Fibroblast of mammary gland (primary cell): Measurements from ENCODE around the gene TMCO2.

ENCODE experiments used
- DNase-seq: peaks from one replicate; pipeline ENCODE4 v3.0.0-alpha.2; 2010; ENCODE audit warnings: low read depth
- H3K4me3 ChIP-seq: 2 replicates; pipeline ENCODE4 v1.5.1; 2011; ENCODE audit warnings: low read depth, mild to moderate bottlenecking, low read length, moderate library complexity; ENCODE audit not compliant: control insufficient read depth
- TF ChIP-seq, protein P1 (sequence below): conservative IDR thresholded peaks from 2 replicates; pipeline ENCODE4 v1.5.1; 2011; ENCODE audit warnings: low read depth, low read length, inconsistent platforms; ENCODE audit not compliant: control insufficient read depth, insufficient read depth

The TMCO2 gene

DNA sequence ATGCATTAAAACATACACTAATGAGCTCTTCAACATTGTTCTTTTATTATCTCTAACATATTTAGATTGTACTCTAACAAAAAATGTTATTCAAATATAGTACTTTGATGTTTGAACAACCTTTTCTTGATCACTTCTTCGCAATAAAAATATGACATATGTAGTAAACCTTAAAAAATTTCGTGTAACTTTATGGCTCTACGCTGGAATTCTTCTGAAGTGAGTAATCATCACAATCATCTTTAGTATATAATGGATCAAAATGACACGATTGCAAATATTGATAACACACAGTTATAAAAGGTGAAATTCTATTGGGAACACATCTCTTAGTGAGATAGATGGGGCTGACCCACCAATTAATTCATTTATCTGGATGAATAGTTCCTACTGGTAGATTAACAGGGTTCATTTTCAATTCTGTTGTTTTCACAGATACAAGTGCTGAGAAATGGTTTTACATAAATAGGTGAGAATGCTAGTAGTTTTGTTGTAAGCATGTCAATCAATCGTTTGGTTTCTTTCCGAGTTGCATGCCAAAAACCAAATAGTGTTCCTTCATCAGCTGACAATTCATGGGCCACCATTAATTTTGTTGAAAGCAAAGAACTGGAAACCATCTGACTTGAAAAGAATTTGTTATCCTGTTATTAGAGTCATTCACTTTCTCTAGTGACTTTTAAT lies 8.8 kb downstream of the TMCO2 start:
- TF ChIP-seq, protein P1, sequence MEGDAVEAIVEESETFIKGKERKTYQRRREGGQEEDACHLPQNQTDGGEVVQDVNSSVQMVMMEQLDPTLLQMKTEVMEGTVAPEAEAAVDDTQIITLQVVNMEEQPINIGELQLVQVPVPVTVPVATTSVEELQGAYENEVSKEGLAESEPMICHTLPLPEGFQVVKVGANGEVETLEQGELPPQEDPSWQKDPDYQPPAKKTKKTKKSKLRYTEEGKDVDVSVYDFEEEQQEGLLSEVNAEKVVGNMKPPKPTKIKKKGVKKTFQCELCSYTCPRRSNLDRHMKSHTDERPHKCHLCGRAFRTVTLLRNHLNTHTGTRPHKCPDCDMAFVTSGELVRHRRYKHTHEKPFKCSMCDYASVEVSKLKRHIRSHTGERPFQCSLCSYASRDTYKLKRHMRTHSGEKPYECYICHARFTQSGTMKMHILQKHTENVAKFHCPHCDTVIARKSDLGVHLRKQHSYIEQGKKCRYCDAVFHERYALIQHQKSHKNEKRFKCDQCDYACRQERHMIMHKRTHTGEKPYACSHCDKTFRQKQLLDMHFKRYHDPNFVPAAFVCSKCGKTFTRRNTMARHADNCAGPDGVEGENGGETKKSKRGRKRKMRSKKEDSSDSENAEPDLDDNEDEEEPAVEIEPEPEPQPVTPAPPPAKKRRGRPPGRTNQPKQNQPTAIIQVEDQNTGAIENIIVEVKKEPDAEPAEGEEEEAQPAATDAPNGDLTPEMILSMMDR = no peak
- DNase-seq = no peak
- peak overlapping the region; percentile 97 for H3K4me3 ChIP-seq

DNA sequence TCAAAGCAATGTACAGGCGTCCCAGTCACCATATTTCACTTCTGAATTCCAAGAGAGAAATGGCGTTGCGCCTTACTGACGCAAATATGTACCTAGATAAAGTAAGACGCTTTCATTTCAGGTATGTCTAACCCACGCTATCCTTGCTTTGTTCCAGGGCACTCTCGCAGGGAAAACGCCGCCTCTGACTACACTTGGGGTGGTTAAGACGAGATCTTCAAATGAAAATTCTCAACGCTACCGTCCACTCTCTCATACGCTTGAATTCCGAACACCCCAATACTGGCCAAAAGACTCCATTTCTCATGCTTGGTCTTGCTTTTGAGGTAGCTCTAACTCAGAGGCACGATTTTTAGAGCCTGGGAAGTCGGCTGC lies 9.6 kb downstream of the TMCO2 start:
- TF ChIP-seq, protein P1 = no peak
- peak overlapping the region; percentile 97 for H3K4me3 ChIP-seq
- DNase-seq = no peak

DNA sequence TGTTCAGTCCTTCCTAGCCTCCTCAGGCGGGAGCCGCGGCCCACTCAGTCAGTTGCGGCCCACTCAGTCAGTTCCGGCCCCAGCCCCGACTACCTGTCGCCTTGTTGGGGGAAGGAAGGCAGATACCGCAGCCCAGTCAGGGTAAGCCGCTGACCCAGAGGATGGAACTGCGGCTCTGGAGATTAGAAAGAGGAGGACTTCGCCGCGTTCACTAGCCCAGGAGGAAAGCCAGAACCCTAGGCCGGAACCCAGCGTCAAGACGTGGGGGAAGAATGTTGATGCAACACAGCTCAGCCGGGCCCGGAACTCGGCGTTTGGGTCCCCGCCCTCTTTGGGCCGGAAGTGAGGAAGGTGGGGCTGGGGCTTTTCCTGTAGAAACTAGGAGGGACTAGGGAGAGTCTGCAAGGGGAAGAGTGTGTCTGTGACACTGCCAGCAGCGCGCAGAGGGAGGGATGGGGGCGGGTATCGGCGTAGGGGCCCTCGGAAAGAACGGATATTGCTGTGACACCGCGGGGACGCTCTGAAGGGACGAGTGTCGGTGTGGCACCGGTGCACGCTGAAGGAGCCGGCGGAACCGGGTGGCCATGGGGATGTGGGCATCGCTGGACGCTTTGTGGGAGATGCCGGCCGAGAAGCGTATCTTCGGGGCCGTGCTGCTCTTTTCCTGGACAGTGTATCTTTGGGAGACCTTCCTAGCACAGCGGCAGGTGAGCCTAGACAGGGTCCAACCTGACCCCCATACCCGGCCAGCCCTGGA lies 10.1 kb downstream of the TMCO2 start, which contains the start of gene ZMPSTE24:
ZMPSTE24 (plus strand) TSS at position 549 of the 757 bp plus-strand sequence; CDS start at position 585, 36 bp downstream.
- H3K4me3 ChIP-seq = peak within 1 kb of the TSS; percentile 97
- TF ChIP-seq, protein P1 = no peak

DNA sequence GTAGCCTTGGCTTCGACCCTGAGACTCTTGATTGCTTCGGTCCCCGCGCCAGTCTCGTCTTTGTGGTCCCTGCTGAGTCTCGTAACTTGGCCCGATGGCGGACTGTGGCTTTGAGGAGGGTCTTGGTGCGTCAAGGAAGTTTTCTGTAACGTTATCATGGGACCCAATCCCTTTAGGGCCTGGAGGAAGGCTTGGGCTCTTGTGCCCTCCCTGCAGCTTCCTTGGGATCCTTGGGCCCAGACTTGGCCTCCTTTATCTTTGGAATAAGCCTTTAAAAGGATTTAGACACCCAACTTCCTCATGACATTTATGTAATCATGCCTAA lies 10.7 kb downstream of the TMCO2 start:
- DNase-seq = peak; percentile 31
- peak overlapping the region; percentile 97 for H3K4me3 ChIP-seq
- TF ChIP-seq, protein P1 = no peak

More for the DNA sequence above, 10.1 kb downstream of the TMCO2 start, which contains the start of gene ZMPSTE24:
- DNase-seq = peak; percentile 97

DNA sequence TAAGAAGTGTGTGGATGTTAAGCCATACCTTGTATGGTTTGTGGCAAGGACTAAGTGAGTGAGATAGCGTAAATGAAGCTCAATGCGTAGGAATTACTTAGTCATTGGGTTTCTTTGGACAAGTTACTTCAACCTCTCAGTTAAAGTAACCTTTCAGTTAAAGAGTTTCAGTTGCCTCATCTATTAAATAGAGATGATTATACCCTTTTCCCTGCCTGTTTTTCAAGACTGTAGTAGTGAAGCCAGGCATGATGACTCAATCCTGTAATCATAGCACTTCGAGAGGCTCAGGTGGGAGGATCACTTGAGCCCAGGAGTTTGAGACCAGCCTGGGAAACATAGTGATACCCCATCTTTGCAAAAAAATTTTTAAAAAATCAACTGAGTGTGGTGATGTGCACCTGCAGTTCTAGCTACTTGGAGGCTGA lies 16.6 kb downstream of the TMCO2 start:
- TF ChIP-seq, protein P1 = no peak
- no peak overlapping the region for H3K4me3 ChIP-seq
- peak; percentile 25 for DNase-seq

DNA sequence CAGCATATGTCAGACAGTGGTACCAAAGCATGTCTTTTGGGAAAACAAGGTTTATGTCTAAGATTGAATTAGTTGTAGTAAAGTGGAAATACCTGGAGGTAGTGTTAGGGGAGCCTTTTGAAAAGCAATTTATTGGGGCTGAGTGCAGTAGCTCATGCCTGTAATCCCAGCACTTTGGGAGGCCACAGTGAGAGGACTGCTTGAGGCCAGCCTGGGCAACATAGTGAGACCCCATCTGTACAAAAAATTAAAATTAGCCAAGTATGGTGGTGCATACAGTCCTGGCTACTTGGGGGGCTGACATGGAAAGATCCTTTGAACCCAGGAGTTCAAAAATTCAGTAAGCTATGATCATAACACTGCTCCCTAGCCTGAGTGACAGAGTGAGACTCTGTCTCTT lies 17.6 kb downstream of the TMCO2 start:
- TF ChIP-seq, protein P1 = no peak
- no peak for DNase-seq
- no peak overlapping the region for H3K4me3 ChIP-seq
